K562 (cell line): ENCODE measurements around the gene DGUOK. TPM values are rescaled to one million over a fixed set of nuclear protein-coding genes. Genes with fewer than 3 reads are reported as not detected.

Experiments used
- AFF4 ChIP-seq: sonication (generic); formaldehyde crosslinking; IDR thresholded peaks from 2 replicates; pipeline ENCODE4 v1.8.0; 2023; ENCODE audit warnings: mild to moderate bottlenecking, missing genetic modification reagents
- NR4A1 ChIP-seq, 2 experiments: fragments of 250-450 bp in 1 of 2; fragments of 450-650 bp in 1 of 2; sonication (Bioruptor Pico) in 1 of 2; IDR thresholded peaks; 2 replicates each; pipeline versions ENCODE4 v1.4.0 to v1.6.1; 2016 to 2020; ENCODE audit warnings: mild to moderate bottlenecking in 2 of 2, missing compliant biosample characterization in 1 of 2, missing genetic modification characterization in 1 of 2, moderate library complexity in 1 of 2
- PTRF ChIP-seq: fragments of 450-650 bp; IDR thresholded peaks from 2 replicates; pipeline ENCODE4 v1.6.1; 2016; ENCODE audit warnings: mild to moderate bottlenecking, missing genetic modification characterization, missing compliant biosample characterization
- RBFOX2 ChIP-seq: fragments of 200-400 bp; formaldehyde crosslinking; IDR thresholded peaks from 2 replicates; pipeline ENCODE4 v1.6.1; 2017; ENCODE audit warnings: low read depth, mild to moderate bottlenecking, low read length, moderate library complexity
- RBM25 ChIP-seq: fragments of 200-400 bp; formaldehyde crosslinking; IDR thresholded peaks from 2 replicates; pipeline ENCODE4 v1.6.1; 2018; ENCODE audit warnings: low read length, low read depth, moderate library complexity; ENCODE audit not compliant: severe bottlenecking
- REST ChIP-seq, 2 experiments: fragments of 450-650 bp; formaldehyde crosslinking in 1 of 2; IDR thresholded peaks; 2 replicates each; pipeline versions ENCODE4 v1.4.0 to v1.6.1; 2014 to 2020; ENCODE audit warnings: mild to moderate bottlenecking in 2 of 2, borderline replicate concordance in 1 of 2, low read depth in 1 of 2
- THAP12 ChIP-seq: fragments of 250-450 bp; sonication (Bioruptor Pico); IDR thresholded peaks from 2 replicates; pipeline ENCODE4 v1.9.0; 2021; ENCODE audit warnings: mild to moderate bottlenecking, inconsistent platforms
- ZBED1 ChIP-seq: IDR thresholded peaks from 2 replicates; pipeline ENCODE4 v1.6.1; 2014
- ZNF12 ChIP-seq: sonication (generic); formaldehyde crosslinking; IDR thresholded peaks from 2 replicates; pipeline ENCODE4 v1.4.0; 2020; ENCODE audit warnings: mild to moderate bottlenecking, missing genetic modification reagents
- ZNF232 ChIP-seq: sonication (generic); formaldehyde crosslinking; IDR thresholded peaks from 2 replicates; pipeline ENCODE4 v1.8.0; 2022; ENCODE audit warnings: mild to moderate bottlenecking, missing genetic modification reagents
- polyA plus RNA-seq, 8 experiments: library from polyadenylated mRNA; depleted of rRNA in 4 of 8; stranded (reverse) in 5 of 8; unstranded in 3 of 8; fragments of >200 nt; fragmentation: Nextera tagmentation in 2 of 8; fragmentation: Illumina TruSeq in 1 of 8; extraction: Ambion mirVana in 2 of 8; extraction: Trizol in 1 of 8; gene quantifications; 2 replicates each; pipeline versions ENCODE4 v1.2.1 to v1.2.3, GENCODE V29; 2011 to 2014; ENCODE audit warnings: inconsistent platforms in 1 of 8, missing spikeins in 1 of 8
- total RNA-seq, 7 experiments: library from RNA; depleted of rRNA in 6 of 7; stranded (reverse); fragments of >200 nt in 6 of 7; fragmentation: Illumina TruSeq in 2 of 7; extraction: Trizol in 2 of 7; gene quantifications; 2 replicates each; pipeline versions ENCODE4 v1.2.1 to v1.2.3, GENCODE V29; 2011 to 2021; ENCODE audit warnings: low replicate concordance in 1 of 7

Gene DGUOK
- total and polyA plus RNA-seq, 9 of the 15 experiments (the other 6 are each of a cell fraction or from before 2014, with no cell fraction given) = 67.0 to 288 (median 126) TPM

- TF ChIP-seq REST (IDR thresholded peaks at IDR 0.05; ENCODE audit: borderline replicate concordance) (no peak), REST (CRISPR knock-in tag; IDR thresholded peaks at IDR 0.05; ENCODE audit: low read depth) (no peak), PTRF (no peak), ZNF12 (CRISPR knock-in tag) (no peak), RBFOX2 (peak; percentile 77), ZNF232 (no peak), AFF4 (CRISPR knock-in tag) (peak; percentile 63; the same call in 1 of the 2 replicates), NR4A1 (CRISPR knock-in tag; IDR thresholded peaks at IDR 0.05) (no peak), NR4A1 (tag; IDR thresholded peaks at IDR 0.05) (no peak), ZBED1 (0 out of 2 replicates have a peak, but pooled peaks have one; percentile 23), RBM25 (peak; percentile 82), THAP12 (CRISPR knock-in tag) (0 out of 2 replicates have a peak, but pooled peaks have one; percentile 48)
Measured at GRCh38 chr2:74002505-74003421, 76.1 kb downstream of the DGUOK start (continued).
